ENCODE data around the gene CMC2.

DNA sequence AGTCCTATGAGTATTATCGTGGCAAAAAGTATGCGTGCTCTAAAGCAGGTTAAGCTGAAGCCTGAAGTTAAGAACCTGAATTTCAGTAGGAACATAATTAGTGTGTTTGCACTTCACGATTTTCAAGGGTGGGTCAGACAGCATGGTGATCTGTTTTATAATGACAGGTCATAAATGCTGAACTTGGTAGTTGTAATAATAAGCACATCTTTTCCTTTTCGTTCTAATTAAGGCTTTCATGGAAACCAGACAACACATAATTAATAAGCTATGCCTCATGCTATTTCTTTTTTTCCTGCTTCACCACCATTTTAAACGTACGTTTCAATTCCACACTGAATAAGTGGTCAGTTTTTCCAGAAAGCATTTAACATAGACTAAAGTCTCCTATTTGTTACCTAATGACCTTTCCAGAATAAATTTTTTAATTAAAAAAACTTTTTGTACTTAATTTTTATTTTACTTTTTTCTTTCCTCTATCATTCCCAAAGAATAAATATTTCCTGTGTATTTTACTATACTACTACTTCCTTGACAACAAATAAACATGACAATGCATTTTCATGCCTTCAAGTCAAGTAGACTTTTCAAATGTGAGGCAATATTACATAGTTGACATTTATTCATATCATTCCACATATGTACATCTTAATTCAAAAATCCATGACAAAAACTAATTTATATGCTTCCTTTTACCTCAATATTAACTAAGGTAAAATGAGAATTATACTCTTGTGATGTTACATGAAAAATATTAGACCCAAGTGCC, 22.4 kb downstream of the CMC2 start:
- TF ChIP-seq, protein P1, sequence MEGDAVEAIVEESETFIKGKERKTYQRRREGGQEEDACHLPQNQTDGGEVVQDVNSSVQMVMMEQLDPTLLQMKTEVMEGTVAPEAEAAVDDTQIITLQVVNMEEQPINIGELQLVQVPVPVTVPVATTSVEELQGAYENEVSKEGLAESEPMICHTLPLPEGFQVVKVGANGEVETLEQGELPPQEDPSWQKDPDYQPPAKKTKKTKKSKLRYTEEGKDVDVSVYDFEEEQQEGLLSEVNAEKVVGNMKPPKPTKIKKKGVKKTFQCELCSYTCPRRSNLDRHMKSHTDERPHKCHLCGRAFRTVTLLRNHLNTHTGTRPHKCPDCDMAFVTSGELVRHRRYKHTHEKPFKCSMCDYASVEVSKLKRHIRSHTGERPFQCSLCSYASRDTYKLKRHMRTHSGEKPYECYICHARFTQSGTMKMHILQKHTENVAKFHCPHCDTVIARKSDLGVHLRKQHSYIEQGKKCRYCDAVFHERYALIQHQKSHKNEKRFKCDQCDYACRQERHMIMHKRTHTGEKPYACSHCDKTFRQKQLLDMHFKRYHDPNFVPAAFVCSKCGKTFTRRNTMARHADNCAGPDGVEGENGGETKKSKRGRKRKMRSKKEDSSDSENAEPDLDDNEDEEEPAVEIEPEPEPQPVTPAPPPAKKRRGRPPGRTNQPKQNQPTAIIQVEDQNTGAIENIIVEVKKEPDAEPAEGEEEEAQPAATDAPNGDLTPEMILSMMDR (IDR thresholded peaks at IDR 0.05 in 8 of 11, conservative IDR thresholded peaks at IDR 0.05 in 3 of 11), result no peak
- TF ChIP-seq POLR2A (IDR thresholded peaks at IDR 0.05) (no peak), POLR2AphosphoS5 (IDR thresholded peaks at IDR 0.05) (no peak)

All from spleen (tissue), 7 donors.